ENCODE data around the gene C19orf53. TPM values are rescaled to one million over a fixed set of nuclear protein-coding genes. Genes with fewer than 3 reads are reported as not detected.

C19orf53 gene
- total RNA-seq, 1 donor from 2014 or later: 68.3 TPM

DNA sequence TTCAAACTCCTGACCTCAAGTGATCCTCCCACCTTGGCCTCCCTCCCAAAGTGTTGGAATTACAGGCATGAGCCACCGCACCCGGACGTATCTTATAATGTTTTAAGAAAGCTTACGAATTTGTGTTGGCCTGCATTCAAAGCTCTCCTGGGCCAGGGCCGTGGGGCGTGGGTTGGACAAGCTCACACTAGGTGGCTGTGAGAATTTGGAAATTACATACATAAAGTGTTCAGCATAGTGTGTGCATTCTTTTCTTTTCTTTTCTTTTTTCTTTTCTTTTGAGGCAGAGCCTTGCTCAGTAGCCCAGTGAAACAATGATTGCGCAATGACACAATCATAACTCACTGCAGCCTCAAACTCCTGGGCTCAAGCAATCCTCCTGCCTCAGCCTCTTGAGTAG, 23.6 kb downstream of the C19orf53 start:
- TF ChIP-seq, protein P1, sequence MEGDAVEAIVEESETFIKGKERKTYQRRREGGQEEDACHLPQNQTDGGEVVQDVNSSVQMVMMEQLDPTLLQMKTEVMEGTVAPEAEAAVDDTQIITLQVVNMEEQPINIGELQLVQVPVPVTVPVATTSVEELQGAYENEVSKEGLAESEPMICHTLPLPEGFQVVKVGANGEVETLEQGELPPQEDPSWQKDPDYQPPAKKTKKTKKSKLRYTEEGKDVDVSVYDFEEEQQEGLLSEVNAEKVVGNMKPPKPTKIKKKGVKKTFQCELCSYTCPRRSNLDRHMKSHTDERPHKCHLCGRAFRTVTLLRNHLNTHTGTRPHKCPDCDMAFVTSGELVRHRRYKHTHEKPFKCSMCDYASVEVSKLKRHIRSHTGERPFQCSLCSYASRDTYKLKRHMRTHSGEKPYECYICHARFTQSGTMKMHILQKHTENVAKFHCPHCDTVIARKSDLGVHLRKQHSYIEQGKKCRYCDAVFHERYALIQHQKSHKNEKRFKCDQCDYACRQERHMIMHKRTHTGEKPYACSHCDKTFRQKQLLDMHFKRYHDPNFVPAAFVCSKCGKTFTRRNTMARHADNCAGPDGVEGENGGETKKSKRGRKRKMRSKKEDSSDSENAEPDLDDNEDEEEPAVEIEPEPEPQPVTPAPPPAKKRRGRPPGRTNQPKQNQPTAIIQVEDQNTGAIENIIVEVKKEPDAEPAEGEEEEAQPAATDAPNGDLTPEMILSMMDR (IDR thresholded peaks at IDR 0.05; ENCODE audit: partially characterized antibody, unreplicated experiment): no peak
- Mint-ChIP-seq H3K4me3 (ENCODE audit: unreplicated experiment) (peak overlapping the region; percentile 20), H3K36me3 (ENCODE audit: unreplicated experiment) (peaks cover 6% of the 10 kb centered on the region), H3K27ac (ENCODE audit: unreplicated experiment) (no peak overlapping the region), H3K4me1 (ENCODE audit: low read depth, unreplicated experiment) (peaks cover 1% of the 10 kb centered on the region), H3K27me3 (ENCODE audit: unreplicated experiment) (peaks cover 11% of the 10 kb centered on the region), H3K9me3 (ENCODE audit: unreplicated experiment) (peaks cover 7% of the 10 kb centered on the region)
- no peak for DNase-seq

DNA sequence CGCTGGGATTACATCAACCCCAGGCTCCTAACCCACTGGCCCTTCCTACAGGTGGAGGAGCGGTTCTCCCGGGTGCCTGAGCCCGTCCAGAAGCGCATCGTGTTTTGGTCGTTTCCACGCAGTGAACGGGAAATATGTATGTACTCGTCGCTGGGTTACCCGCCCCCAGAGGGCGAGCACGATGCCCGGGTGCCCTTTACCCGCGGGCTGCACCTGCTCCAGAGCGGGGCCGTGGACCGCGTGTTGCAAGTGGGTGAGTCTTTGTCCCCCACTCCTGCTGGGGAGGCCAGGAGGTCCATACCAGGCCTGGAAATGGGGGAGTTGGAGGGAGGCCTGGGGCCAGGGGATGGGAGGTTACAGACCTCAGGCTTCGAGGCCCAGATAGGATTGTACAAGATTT, 25.4 kb downstream of the C19orf53 start:
- H3K27ac Mint-ChIP-seq (ENCODE audit: unreplicated experiment): no peak overlapping the region
- H3K4me1 Mint-ChIP-seq (ENCODE audit: low read depth, unreplicated experiment): no peaks in the 10 kb centered on the region
- peaks cover 6% of the 10 kb centered on the region for H3K36me3 Mint-ChIP-seq (ENCODE audit: unreplicated experiment)
- TF ChIP-seq, protein P1 (IDR thresholded peaks at IDR 0.05; ENCODE audit: partially characterized antibody, unreplicated experiment): no peak
- H3K4me3 Mint-ChIP-seq (ENCODE audit: unreplicated experiment): no peak overlapping the region
- peaks cover 2% of the 10 kb centered on the region for H3K9me3 Mint-ChIP-seq (ENCODE audit: unreplicated experiment)
- peaks cover 5% of the 10 kb centered on the region for H3K27me3 Mint-ChIP-seq (ENCODE audit: unreplicated experiment)
- DNase-seq: no peak

GRCh38 chr19:13803038-13803437, 28.8 kb downstream of the C19orf53 start:
- Mint-ChIP-seq H3K27ac (ENCODE audit: unreplicated experiment) (no peak overlapping the region), H3K4me3 (ENCODE audit: unreplicated experiment) (no peak overlapping the region)

GRCh38 chr19:13804830-13805683, 30.8 kb downstream of the C19orf53 start:
- Mint-ChIP-seq H3K9me3 (ENCODE audit: unreplicated experiment) (peaks cover 2% of the 10 kb centered on the region), H3K4me3 (ENCODE audit: unreplicated experiment) (no peak overlapping the region), H3K27ac (ENCODE audit: unreplicated experiment) (no peak overlapping the region), H3K36me3 (ENCODE audit: unreplicated experiment) (peaks cover 6% of the 10 kb centered on the region), H3K4me1 (ENCODE audit: low read depth, unreplicated experiment) (no peaks in the 10 kb centered on the region), H3K27me3 (ENCODE audit: unreplicated experiment) (no peaks in the 10 kb centered on the region)
- TF ChIP-seq, protein P1 (IDR thresholded peaks at IDR 0.05; ENCODE audit: partially characterized antibody, unreplicated experiment): peak; percentile 46
- DNase-seq: peak; percentile 62

More at GRCh38 chr19:13803038-13803437, 28.8 kb downstream of the C19orf53 start:
- TF ChIP-seq, protein P1 (IDR thresholded peaks at IDR 0.05; ENCODE audit: partially characterized antibody, unreplicated experiment): no peak
- H3K27me3 Mint-ChIP-seq (ENCODE audit: unreplicated experiment): peaks cover under 1% of the 10 kb centered on the region
- H3K36me3 Mint-ChIP-seq (ENCODE audit: unreplicated experiment): peaks cover 6% of the 10 kb centered on the region
- H3K9me3 Mint-ChIP-seq (ENCODE audit: unreplicated experiment): peaks cover 2% of the 10 kb centered on the region
- H3K4me1 Mint-ChIP-seq (ENCODE audit: low read depth, unreplicated experiment): no peaks in the 10 kb centered on the region
- DNase-seq: no peak

DNA sequence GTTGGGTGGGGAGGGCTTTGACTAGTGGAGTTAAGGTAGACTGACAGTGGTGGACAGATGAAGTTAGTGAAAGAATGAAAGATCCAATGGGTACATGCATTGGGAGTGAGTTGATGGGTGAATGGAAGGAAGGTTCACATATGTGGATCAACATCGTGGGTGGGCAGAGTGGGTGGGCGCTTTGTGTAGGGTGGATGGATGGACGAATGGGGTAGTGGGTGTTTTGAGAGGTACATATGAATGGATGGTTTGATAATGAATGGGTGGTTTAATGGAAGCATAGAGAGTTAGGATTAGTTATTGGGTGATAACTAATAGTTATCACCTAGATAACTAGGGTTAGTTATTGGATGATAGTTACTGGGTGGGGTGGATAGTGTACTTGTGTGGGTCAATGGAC, 32.5 kb downstream of the C19orf53 start:
- no peak for DNase-seq
- Mint-ChIP-seq H3K4me3 (ENCODE audit: unreplicated experiment) (no peak overlapping the region), H3K4me1 (ENCODE audit: low read depth, unreplicated experiment) (no peaks in the 10 kb centered on the region), H3K9me3 (ENCODE audit: unreplicated experiment) (peaks cover 2% of the 10 kb centered on the region), H3K36me3 (ENCODE audit: unreplicated experiment) (no peaks in the 10 kb centered on the region), H3K27me3 (ENCODE audit: unreplicated experiment) (no peaks in the 10 kb centered on the region), H3K27ac (ENCODE audit: unreplicated experiment) (no peak overlapping the region)
- TF ChIP-seq, protein P1 (IDR thresholded peaks at IDR 0.05; ENCODE audit: partially characterized antibody, unreplicated experiment): no peak
